ENCODE results near the gene LAD1.

Gene LAD1

GRCh38 chr1:201332616-201333335, 66.3 kb downstream of the LAD1 start:
- Mint-ChIP-seq H3K36me3 (no peaks in the 10 kb centered on the region), H3K4me3 (no peak overlapping the region), H3K27ac (no peak overlapping the region), H3K4me1 (no peaks in the 10 kb centered on the region), H3K27me3 (peaks cover 25% of the 10 kb centered on the region), H3K9me3 (no peaks in the 10 kb centered on the region)
- CTCF ChIA-PET = no interaction called here
- no peak for DNase-seq

- no peaks in the 10 kb centered on the region for H3K9me3 Mint-ChIP-seq
- CTCF ChIA-PET = no interaction called here
- no peaks in the 10 kb centered on the region for H3K4me1 Mint-ChIP-seq
- no peaks in the 10 kb centered on the region for H3K36me3 Mint-ChIP-seq
- H3K27ac Mint-ChIP-seq = no peak overlapping the region
- DNase-seq = no peak
- no peak overlapping the region for H3K4me3 Mint-ChIP-seq
- peaks cover 27% of the 10 kb centered on the region for H3K27me3 Mint-ChIP-seq
Observed at GRCh38 chr1:201332021-201332420, 67.1 kb downstream of the LAD1 start.

- Mint-ChIP-seq H3K9me3 (no peaks in the 10 kb centered on the region), H3K4me3 (no peak overlapping the region), H3K27ac (no peak overlapping the region), H3K4me1 (no peaks in the 10 kb centered on the region), H3K27me3 (peaks cover 26% of the 10 kb centered on the region), H3K36me3 (no peaks in the 10 kb centered on the region)
- DNase-seq = no peak
- CTCF ChIA-PET = no interaction called here
Observed at GRCh38 chr1:201331166-201331565, 68.0 kb downstream of the LAD1 start.

All from activated naive CD4-positive, alpha-beta T cell treated with anti-CD3 and anti-CD28 coated beads, Interleukin-2, amount 10 ng/mL, durations not matched to agents 7 days and 5 days (primary cell).